ENCODE data around the gene STK11IP. TPM values are rescaled to one million over a fixed set of nuclear protein-coding genes. Genes with fewer than 3 reads are reported as not detected.

STK11IP gene
- total RNA-seq, 2 donors from 2014 or later = 27.9 to 35.5 TPM

DNA sequence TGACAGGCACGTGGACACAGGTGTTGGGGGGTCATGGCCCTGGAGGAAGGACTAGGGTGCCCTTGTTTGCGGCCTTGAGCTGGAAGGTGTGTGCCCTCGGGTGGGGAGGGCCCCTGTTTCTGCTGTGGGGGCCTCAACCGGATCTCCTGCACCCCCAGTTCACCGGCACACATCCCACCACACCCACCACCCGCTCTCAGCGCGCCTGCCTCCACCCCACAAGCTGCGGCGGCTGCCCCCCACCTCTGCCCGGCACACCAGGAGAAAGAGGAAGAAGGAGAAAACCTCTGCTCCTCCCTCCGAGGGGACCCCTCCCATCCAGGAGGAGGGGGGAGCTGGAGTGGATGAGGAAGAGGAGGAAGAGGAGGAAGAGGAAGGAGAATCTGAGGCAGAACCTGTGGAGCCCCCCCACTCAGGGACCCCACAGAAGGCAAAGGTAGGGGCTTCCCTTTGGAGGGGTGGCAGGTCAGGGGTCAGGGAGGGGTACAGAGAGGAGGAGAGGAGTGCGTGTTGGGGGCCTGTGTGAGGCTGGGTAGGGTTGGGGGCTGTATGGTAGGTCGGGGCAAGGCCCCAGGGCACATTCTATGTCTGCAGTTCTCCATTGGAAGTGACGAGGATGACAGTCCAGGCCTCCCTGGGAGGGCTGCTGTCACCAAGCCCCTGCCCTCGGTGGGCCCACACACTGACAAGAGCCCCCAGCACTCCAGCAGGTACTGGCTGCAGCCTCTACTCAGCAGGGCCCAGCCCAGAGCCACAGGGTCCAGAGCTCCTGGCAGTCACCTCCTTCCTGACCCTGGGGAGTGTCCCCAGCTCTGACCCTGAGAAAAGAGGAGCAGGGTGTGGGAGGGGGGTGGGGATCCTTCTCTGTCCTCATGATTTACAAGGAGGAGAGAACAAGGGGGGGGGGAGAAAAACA lies 31.6 kb downstream of the STK11IP start:
- ATAC-seq = no peak
- intact Hi-C loops (cut with DNase I, micrococcal nuclease) = no loop called here
- DNase-seq = no peak

DNA sequence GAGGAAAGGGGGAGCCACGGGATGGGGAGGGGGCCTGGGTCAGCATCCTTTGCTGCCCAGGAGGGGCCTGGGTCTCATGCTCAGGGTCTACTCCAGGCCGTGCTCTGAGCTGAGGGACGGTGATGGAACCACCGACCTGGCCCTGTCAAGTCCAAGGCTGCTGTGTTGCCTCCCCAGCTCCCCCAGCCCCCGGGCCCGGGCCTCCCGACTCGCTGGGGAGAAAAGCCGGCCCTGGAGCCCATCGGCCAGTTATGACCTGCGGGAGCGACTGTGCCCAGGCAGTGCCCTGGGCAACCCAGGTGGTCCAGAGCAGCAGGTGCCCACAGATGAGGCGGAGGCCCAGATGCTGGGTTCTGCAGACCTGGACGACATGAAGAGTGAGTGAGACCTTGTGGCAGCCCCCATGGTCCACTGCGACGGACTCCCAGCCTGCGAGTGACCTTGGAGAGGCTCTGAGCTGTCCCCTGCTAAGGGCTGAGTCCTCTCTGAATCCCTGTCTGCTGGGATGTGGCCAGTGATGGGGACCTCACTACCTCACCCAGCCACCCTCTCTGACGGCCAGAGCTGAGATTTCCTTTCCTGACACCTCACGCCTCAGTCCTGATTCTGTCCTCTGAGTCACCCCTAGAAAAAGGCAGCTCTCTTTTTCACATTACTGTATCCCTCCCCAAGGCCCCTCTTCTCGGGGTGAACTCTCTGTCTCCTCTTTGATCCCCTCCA lies 32.5 kb downstream of the STK11IP start:
- DNase-seq (no peak), ATAC-seq (no peak)
- intact Hi-C loops (cut with DNase I, micrococcal nuclease) = no loop called here

DNA sequence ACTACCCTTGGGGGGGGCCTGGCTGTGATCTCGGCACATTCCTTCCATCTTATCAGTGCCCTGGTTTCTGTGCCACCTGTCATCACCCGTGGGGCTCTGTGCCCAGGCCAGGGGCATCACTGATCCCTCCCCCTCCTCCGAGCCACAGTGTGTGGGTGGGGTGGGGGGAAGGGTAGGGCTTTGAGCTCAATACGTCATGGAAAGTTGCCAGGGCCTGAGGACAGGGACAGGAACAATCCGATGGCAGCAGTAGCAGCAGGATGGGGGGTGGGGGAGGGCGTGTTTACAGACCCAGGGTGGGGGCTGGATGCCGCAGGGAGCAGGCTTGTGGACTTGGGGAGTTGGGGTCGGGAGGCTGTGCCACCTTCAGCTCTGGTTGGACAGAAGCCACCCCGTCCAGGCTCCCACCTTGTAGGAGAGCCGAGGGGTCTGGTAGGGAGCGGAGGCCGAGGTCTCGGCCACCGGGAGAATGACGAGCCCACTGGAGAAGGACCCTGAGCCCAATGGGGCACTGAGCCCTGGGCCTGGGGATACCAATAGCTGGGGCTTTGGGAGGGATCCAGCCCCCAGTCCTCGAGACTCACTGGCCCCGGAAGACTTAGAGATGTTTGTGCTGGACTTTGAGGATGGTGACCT lies 33.2 kb downstream of the STK11IP start:
- intact Hi-C loops (cut with DNase I, micrococcal nuclease) = no loop called here
- ATAC-seq (no peak), DNase-seq (no peak)

DNA sequence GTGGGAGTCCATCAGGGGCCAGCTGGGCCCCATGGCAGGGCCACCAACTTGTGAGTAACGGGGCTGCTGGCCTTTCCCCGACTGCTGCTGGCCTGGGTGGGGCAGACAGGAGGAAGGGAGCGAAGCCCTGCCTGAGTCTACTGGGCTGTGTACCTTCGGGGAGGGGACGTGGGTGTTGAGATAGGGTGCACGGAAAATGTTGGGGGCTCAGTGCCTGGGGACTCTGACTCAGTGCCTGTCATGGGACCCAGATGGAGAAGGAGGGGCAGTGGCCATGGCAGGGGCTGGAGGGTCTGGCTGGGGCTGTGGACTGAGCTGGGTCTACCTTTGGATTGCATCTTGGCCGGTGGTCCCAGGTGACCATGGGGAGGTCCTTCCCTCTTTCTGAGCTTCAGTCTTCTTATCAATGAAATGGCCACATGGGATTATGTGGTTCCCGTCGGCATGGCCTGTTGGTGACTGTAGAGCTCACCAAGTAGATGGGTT lies 33.8 kb downstream of the STK11IP start:
- DNase-seq (no peak), ATAC-seq (no peak)
- intact Hi-C loops (cut with DNase I, micrococcal nuclease) = no loop called here

DNA sequence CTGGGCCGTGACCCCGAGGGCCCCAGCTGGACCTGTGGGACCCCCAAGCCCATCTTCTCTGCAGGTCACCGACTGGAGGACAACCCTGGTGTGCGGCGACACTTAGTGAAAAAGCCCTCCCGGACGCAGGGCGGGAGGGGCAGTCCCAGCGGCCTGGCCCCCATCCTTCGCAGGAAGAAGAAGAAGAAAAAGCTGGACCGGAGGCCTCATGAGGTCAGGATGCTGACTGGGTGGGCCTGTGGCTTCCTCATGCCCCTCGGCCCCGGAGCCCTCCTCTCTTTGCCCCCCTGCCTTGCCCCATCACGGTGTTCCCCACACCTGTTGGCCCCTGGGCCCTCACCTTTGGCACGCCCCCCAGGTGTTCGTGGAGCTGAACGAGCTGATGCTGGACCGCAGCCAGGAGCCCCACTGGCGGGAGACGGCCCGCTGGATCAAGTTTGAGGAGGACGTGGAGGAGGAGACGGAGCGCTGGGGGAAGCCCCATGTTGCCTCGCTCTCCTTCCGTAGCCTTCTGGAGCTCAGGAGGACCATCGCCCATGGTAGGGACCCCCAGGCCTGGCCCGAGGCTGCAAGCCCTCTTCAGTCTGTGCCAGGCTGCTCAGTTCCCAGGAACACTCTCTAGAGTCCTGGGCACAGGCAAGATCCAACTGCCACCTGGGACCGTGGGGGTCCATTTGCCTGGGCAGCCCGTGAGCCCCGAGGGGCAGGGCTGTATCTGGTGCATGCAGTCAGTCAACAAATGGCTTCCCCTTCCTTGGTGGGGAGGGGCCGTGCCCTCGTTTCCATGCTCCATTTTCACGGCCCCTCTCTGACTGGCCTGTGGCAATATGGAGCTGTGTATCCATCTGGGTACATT lies 34.5 kb downstream of the STK11IP start:
- no peak for DNase-seq
- intact Hi-C loops (cut with DNase I, micrococcal nuclease) = no loop called here

DNA sequence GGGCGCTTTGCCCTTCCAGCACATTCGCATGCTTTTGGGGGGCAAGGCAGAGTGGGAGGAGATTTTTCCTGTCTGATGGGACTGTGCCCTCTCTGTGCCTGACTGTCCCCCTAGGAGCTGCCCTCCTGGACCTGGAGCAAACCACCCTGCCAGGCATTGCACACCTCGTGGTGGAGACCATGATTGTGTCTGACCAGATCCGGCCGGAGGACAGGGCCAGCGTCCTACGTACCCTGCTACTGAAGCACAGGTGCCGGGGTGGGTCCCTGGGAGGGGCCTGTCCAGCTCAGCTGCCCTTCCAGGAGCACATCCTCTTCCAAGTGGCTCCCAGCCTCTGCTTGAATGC lies 35.1 kb downstream of the STK11IP start:
- intact Hi-C loops (cut with DNase I, micrococcal nuclease) = no loop called here
- DNase-seq = no peak
- ATAC-seq = no peak

More for the DNA sequence above, 34.5 kb downstream of the STK11IP start:
- ATAC-seq = no peak

DNA sequence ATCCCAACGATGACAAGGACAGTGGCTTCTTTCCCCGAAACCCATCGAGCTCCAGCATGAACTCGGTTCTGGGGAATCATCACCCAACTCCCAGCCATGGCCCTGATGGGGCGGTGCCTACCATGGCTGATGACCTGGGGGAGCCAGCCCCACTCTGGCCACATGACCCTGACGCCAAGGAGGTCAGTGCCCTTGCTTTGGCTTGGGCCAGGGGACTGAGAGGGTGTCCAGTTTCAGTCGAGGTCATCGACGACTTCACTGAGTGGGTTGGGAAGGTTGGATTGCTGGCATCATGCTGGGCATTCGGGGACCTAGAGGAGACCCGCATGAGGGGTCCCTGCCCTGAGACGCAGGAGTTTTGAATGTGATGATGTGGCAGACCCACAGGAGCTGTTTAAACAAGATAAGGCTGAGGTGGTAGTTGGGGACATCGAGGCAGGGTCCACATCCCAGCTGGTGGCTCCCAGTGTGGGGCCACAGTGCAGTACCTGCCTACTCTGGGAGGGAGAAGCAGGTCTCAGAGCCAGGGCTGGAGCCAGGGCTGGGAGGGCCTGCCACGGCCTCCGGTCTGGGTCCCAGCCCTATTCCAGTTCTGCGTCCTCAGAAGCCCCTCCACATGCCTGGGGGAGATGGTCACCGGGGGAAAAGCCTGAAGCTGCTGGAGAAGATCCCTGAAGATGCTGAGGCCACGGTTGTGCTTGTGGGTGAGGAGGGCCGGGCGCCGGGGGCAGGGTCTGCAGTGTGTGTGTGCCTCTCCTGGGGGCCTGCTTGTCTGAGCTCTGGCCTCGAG lies 35.8 kb downstream of the STK11IP start:
- no peak for DNase-seq
- ATAC-seq = no peak
- intact Hi-C loops (cut with DNase I, micrococcal nuclease) = no loop called here

DNA sequence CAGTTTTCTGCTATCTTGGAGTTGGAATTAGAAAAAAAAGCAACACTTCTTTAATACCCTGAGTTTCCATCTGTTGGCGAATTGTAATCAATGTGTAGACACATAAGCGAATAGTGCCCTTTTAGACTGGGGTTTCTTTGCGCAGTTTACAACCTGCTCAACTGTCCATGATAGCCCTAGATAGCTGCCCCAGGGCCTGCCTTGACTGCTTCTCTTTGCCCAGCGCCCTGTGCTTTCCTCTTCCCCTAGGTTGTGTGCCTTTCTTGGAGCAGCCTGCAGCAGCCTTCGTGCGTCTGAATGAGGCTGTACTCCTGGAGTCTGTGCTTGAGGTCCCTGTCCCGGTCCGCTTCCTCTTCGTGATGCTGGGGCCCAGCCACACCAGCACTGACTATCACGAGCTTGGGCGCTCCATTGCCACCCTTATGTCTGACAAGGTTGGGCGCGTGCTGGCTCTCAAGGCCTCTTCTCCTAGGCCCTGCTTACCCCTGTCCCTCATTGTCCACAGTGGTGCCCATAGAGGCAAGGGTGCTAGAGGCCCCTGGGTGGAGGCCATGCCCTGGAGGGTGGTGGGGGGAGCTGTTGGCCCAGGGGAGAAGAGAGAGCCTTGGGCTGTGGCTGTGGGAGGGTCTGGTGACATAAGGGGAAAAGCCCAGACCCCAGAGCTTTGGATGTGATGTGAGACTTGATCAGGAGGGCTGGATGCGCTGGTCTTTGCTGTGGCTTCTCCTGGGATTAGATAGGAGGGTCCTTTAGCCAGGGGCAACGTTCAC lies 36.7 kb downstream of the STK11IP start:
- ATAC-seq (no peak), DNase-seq (no peak)
- intact Hi-C loops (cut with DNase I, micrococcal nuclease) = no loop called here

DNA sequence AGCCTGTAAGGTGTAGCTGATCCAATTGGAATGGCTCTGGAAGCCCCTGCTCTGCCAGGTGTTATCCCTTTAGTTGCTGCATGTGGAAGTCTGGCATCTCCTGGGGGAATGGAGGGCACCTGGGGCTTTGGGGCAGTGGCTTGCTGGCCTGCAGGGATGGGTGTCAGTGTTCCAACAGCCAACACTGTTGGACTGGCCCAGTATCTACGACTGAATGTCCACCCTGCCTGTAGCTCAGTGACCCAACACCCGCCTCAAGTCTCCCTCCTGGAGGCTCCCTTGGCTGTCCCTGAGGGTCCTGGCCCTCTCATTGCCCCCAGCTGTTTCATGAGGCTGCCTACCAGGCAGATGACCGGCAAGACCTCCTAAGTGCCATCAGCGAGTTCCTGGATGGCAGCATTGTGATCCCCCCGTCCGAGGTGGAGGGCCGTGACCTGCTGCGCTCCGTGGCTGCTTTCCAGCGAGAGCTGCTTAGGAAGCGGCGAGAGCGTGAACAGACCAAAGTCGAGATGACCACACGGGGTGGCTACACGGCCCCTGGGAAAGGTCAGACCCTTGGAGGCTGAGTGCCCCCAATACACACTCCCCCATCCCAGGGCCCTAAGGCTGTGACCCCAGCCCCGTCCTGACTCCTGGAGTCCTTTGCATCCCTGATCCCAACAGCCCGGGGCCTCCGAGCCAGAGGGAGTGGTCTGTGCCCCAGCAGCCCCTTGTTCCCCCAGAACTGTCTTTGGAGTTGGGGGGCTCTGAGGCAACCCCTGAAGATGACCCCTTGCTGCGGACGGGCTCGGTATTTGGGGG lies 37.5 kb downstream of the STK11IP start:
- no peak for ATAC-seq
- DNase-seq = no peak
- intact Hi-C loops (cut with DNase I, micrococcal nuclease) = no loop called here

DNA sequence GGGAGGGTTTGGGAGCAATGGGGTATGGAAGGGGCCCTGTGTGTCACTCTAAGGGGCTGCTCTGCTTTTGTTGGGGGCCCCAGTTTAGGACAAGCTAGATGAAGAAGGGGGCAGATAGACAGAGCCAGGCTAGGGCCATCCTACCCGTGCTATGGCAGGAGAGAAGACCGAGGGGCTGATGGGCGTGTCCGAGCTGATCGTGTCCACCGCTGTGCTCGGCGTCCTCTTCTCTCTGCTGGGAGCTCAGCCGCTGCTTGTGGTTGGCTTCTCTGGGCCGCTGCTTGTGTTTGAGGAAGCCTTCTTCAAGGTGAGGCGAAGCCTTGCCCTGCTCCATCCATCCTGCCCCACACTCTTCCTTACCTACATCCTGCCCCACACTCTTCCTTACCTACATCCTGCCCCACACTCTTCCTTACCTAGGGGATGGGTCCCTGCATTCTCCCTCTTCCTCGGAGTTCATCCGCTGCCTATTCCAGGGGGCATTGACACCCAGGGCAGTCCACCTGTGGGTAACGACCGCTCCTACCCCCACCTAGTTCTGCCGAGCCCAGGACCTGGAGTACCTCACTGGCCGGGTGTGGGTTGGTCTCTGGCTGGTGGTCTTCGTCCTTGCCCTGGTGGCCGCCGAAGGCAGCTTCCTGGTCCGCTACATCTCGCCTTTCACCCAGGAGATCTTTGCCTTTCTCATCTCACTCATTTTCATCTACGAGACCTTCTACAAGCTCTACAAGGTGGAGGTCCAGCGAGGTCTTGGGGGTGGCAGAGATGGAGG lies 38.7 kb downstream of the STK11IP start:
- intact Hi-C loops (cut with DNase I, micrococcal nuclease) = no loop called here
- DNase-seq (no peak), ATAC-seq (no peak)

DNA sequence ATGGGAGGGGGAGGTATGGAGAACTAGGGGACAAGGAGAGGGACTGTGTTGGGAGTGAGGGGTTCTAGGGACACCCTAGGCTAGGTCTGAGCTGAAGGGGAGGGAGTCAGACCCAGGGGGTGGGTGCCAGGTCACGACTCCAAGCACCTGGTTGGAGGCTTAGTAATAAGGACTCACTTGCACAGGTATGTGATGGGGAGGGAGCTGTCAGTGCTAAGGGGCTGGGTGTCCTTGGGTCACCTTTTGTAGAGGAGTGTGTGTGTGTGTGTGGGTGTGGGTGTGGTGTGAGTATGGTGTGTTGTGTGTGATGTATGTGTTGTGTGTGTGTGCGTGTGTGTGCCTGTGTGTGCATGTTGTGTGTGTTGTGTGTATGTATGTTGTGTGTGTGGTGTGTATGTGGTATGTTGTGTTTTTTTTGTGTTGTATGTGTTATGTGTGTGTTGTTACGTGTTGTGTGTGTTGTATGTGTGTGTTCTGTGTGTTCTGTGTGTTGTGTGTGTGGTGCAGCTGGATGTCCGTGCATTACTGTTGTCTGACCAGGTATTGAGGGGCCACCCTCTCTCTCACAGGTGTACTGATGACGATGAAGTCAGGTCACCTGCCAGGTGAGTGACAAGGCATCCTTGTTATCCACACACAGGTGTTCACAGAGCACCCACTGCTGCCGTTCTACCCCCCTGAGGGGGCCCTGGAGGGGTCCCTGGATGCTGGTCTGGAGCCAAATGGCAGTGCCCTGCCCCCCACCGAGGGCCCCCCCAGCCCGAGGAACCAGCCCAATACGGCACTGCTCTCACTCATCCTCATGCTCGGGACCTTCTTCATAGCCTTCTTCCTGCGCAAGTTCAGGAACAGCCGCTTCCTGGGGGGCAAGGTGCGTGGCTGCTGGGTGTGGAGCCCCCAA lies 39.5 kb downstream of the STK11IP start:
- no peak for DNase-seq
- intact Hi-C loops (cut with DNase I, micrococcal nuclease) = no loop called here
- ATAC-seq = no peak

DNA sequence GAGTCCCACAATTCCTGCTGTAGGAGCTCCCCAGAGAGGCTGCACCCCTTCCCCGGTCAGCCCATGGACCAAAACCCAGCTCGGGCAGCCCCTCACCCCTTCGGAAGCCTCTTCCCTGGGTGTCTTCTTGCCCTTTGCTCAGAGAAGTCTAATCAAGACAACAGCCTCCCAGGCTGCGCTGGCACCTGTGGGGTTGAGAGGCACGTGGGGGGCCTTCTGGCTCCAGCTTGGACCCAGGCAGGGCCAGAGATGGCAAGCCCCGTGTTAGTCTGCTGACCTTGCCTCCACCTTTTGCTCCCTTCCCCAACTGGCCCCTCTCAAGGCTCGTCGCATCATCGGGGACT lies 40.2 kb downstream of the STK11IP start:
- ATAC-seq (no peak), DNase-seq (no peak)
- intact Hi-C loops (cut with DNase I, micrococcal nuclease) = no loop called here

DNA sequence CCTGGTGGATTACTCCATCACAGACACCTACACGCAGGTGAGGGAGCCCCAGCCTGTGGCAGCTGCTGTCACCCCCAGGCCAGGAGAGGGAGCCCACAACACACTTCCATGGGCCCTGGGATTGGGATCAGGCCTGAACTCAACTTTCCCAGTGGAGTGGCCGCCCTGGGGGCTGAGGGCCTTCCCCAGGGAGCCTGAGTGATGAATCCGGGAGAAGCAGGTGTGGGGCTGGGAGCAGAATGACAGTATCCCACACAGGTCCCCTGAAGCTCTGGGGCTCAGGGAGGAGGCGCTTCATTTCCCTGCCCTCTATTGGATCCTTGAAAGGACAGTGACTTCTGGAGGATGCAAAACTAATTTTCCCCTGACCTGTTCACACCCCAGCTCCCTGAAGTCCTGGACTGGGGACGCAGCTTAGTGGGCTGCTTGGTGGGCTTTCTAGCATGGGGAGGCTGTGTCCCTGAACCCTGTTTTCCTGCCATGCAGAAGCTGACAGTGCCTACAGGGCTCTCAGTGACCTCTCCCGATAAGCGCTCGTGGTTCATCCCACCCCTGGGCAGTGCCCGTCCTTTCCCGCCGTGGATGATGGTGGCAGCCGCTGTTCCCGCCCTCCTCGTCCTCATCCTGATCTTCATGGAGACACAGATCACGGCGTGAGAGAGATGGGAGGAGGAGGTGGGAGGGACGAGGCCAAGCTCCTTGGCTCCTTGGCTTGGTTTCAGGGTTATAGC lies 40.7 kb downstream of the STK11IP start:
- DNase-seq = no peak
- intact Hi-C loops (cut with DNase I, micrococcal nuclease) = no loop called here
- no peak for ATAC-seq

DNA sequence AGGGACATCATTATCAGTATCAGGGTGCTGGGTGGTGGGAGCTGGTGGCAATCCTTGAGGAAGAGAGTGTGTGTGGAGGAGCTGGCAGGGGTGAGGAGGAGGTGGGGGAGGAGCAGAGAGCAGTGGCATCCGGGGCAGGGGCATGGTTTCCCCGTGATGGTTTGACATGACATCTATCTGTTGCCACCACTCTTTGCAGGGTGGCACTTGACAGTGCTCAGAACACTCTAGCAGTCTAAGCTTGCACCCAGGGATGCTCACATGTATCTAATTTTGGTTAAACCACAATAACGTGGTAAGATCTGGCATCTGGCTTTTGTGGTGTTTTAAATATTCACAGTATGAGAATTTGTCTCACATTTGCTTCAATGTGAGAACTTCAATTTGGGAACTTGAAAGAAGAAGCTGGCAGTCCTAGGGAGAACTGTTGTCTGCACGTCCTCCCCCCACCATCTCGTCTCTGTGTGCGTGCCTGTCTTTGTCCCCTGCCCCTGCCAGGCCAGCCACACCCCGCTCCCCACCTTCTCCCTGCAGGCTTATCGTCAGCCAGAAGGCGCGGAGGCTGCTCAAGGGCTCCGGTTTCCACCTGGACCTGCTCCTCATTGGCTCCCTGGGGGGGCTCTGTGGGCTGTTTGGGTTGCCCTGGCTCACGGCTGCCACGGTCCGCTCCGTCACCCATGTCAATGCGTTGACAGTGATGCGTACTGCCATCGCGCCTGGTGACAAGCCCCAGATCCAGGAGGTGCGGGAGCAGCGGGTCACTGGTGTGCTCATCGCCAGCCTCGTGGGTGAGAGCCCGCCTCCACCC lies 41.5 kb downstream of the STK11IP start:
- DNase-seq = no peak
- no peak for ATAC-seq
- intact Hi-C loops (cut with DNase I, micrococcal nuclease) = no loop called here

Data from left colon (tissue), 2 donors.